Cardiac muscle cell (in vitro differentiated cells and primary cell): ENCODE data around the gene FGF12. TPM values are rescaled to one million over a fixed set of nuclear protein-coding genes. Genes with fewer than 3 reads are reported as not detected.

ENCODE experiments used
- DNase-seq, 2 donors: peaks; one replicate each; pipeline versions ENCODE4 v3.0.0 to v3.0.0-alpha.2; 2010 to 2017; ENCODE audit warnings: low read depth in 1 of 2, low spot score in 1 of 2
- H3K27ac ChIP-seq: fragments of 200-600 bp; sonication (generic); 2 replicates; pipeline ENCODE4 v1.5.1; 2016
- H3K27me3 ChIP-seq: fragments of 200-600 bp; sonication (generic); 2 replicates; pipeline ENCODE4 v1.6.0; 2016; ENCODE audit warnings: control low read depth
- H3K36me3 ChIP-seq: fragments of 200-600 bp; sonication (generic); 2 replicates; pipeline ENCODE4 v1.5.1; 2016; ENCODE audit warnings: control low read depth
- H3K4me1 ChIP-seq: fragments of 200-600 bp; sonication (generic); 2 replicates; pipeline ENCODE4 v1.8.1; 2017; ENCODE audit warnings: low read depth, mild to moderate bottlenecking, mixed run types
- H3K4me3 ChIP-seq: fragments of 200-600 bp; sonication (generic); 2 replicates; pipeline ENCODE4 v1.5.1; 2016; ENCODE audit warnings: mild to moderate bottlenecking
- H3K9me3 ChIP-seq: fragments of 200-600 bp; sonication (generic); 2 replicates; pipeline ENCODE4 v1.5.1; 2017; ENCODE audit warnings: low read depth, mild to moderate bottlenecking, control low read depth
- CTCF ChIP-seq: IDR thresholded peaks from 2 replicates; pipeline ENCODE4 v1.5.1; 2012; ENCODE audit warnings: low read depth, mild to moderate bottlenecking, low read length
- polyA plus RNA-seq: library from polyadenylated mRNA; unstranded; fragments of >200 nt; fragmentation: Nextera tagmentation; extraction: Ambion mirVana; gene quantifications from 2 replicates; pipeline ENCODE4 v1.2.1, GENCODE V29; 2016
- total RNA-seq: library from RNA; depleted of rRNA; stranded (reverse); fragments of >200 nt; gene quantifications from 2 replicates; pipeline ENCODE4 v1.2.3, GENCODE V29; 2016

Gene FGF12
- total and polyA plus RNA-seq, 2 experiments from 2014 or later: 1.2 to 1.7 TPM

GRCh38 chr3:192284443-192285072 lies 442.8 kb downstream of the FGF12 start:
- Histone ChIP-seq H3K27ac (no peak overlapping the region), H3K4me1 (no peaks in the 10 kb centered on the region), H3K36me3 (no peaks in the 10 kb centered on the region), H3K27me3 (no peaks in the 10 kb centered on the region), H3K4me3 (no peak overlapping the region), H3K9me3 (no peaks in the 10 kb centered on the region)
- peak; percentile 7 to 31 for DNase-seq
- TF ChIP-seq CTCF: no peak

GRCh38 chr3:192281207-192281880 lies 446.0 kb downstream of the FGF12 start:
- no peaks in the 10 kb centered on the region for H3K27me3 ChIP-seq
- H3K9me3 ChIP-seq: no peaks in the 10 kb centered on the region
- H3K4me1 ChIP-seq: no peaks in the 10 kb centered on the region
- no peaks in the 10 kb centered on the region for H3K36me3 ChIP-seq
- no peak overlapping the region for H3K27ac ChIP-seq
- DNase-seq: no peak
- H3K4me3 ChIP-seq: no peak overlapping the region
- TF ChIP-seq CTCF: no peak

- no peaks in the 10 kb centered on the region for H3K27me3 ChIP-seq
- no peak for TF ChIP-seq CTCF
- no peaks in the 10 kb centered on the region for H3K9me3 ChIP-seq
- no peak overlapping the region for H3K4me3 ChIP-seq
- H3K4me1 ChIP-seq: no peaks in the 10 kb centered on the region
- no peak for DNase-seq
- no peaks in the 10 kb centered on the region for H3K36me3 ChIP-seq
- no peak overlapping the region for H3K27ac ChIP-seq
Observed at GRCh38 chr3:192279664-192280063, 447.7 kb downstream of the FGF12 start.

GRCh38 chr3:192277477-192277876 lies 449.9 kb downstream of the FGF12 start:
- no peak for TF ChIP-seq CTCF
- Histone ChIP-seq H3K27me3 (no peaks in the 10 kb centered on the region), H3K27ac (no peak overlapping the region), H3K9me3 (no peaks in the 10 kb centered on the region), H3K4me1 (no peaks in the 10 kb centered on the region), H3K36me3 (no peaks in the 10 kb centered on the region), H3K4me3 (no peak overlapping the region)
- no peak for DNase-seq

- no peak for TF ChIP-seq CTCF
- no peaks in the 10 kb centered on the region for H3K9me3 ChIP-seq
Observed at GRCh38 chr3:192275741-192276355, 451.5 kb downstream of the FGF12 start.

More at GRCh38 chr3:192275741-192276355, 451.5 kb downstream of the FGF12 start:
- Histone ChIP-seq H3K27ac (no peak overlapping the region), H3K4me3 (no peak overlapping the region), H3K4me1 (no peaks in the 10 kb centered on the region), H3K36me3 (no peaks in the 10 kb centered on the region), H3K27me3 (no peaks in the 10 kb centered on the region)
- peak in 1 of 2 donors; percentile 78 for DNase-seq
